AG09319 (cell line): ENCODE measurements around the gene TPM2.
"Not testable (repeated sequence)": the region's sequence is repeated elsewhere in the genome, so short reads cannot be mapped to it uniquely, and the experiment has no call there.

ENCODE experiments used
- DNase-seq: peaks from one replicate; pipeline ENCODE4 v3.0.0-alpha.2; 2010; ENCODE audit warnings: low read depth; ENCODE audit errors: extremely low read depth
- CTCF ChIP-seq: IDR thresholded peaks from 2 replicates; pipeline ENCODE4 v1.5.1; 2011; ENCODE audit warnings: low read depth, mild to moderate bottlenecking, inconsistent platforms, low read length, moderate library complexity

TPM2 gene

GRCh38 chr9:35651956-35652828 is 37.5 kb downstream of the TPM2 start:
- TF ChIP-seq CTCF: no peak
- DNase-seq: no peak

- no peak for DNase-seq
- no peak for TF ChIP-seq CTCF
These were observed 39.2 kb downstream of the TPM2 start, which contains the start of gene SIT1 for GRCh38 chr9:35650341-35651158. Gene SIT1, minus strand, starts transcription at chr9:35650931. Its CDS starts 78 bp downstream, at chr9:35650853.

- DNase-seq: no peak
- TF ChIP-seq CTCF: no peak
These were observed 40.0 kb downstream of the TPM2 start for GRCh38 chr9:35649431-35650340.

- TF ChIP-seq CTCF: peak; percentile 89
- DNase-seq: no peak
These were observed 43.0 kb downstream of the TPM2 start for GRCh38 chr9:35646533-35647265.

- TF ChIP-seq CTCF: peak; percentile 25
- DNase-seq: no peak
These were observed 43.6 kb downstream of the TPM2 start for GRCh38 chr9:35646153-35646532.

- not testable (repeated sequence) for DNase-seq
These were observed 44.0 kb downstream of the TPM2 start for GRCh38 chr9:35645736-35646135.

GRCh38 chr9:35643046-35643445 is 46.7 kb downstream of the TPM2 start:
- no peak for DNase-seq
- TF ChIP-seq CTCF: no peak

GRCh38 chr9:35641478-35641877 is 48.2 kb downstream of the TPM2 start:
- DNase-seq: not testable (repeated sequence)

- DNase-seq: not testable (repeated sequence)
These were observed 49.3 kb downstream of the TPM2 start for GRCh38 chr9:35640431-35640830.
